ENCODE measurements around the gene ARID3B. TPM values are rescaled to one million over a fixed set of nuclear protein-coding genes. Genes with fewer than 3 reads are reported as not detected.

Gene ARID3B
- total and polyA plus RNA-seq, 2 of the 4 experiments (the other 2 are of a cell fraction), result 2.5 to 5.0 TPM

- no peak overlapping the region for H3K4me2 ChIP-seq (ENCODE audit: low read depth, low read length)
These were observed 94.2 kb downstream of the ARID3B start for GRCh38 chr15:74635228-74635627.

More at GRCh38 chr15:74635228-74635627, 94.2 kb downstream of the ARID3B start:
- intact Hi-C loops (cut with micrococcal nuclease), result loop anchor here (1.0 to 5.0 kb wide), 2 partner anchors 134 to 317 kb away; no protein-coding TSS in a partner anchor
- Histone ChIP-seq H2BK20ac (ENCODE audit: low read depth, low read length) (no peak overlapping the region), H3K9me1 (ENCODE audit: insufficient read depth, low read length) (no peaks in the 10 kb centered on the region), H3K4ac (ENCODE audit: low read depth, low read length) (no peak overlapping the region), H3K4me3 (ENCODE audit: insufficient read depth, low read depth, low read length) (no peak overlapping the region), H2AFZ (replicated peaks; ENCODE audit: low read length, poor library complexity) (no peak overlapping the region), H2AK9ac (replicated peaks; ENCODE audit: low read depth, low read length, poor library complexity) (no peak overlapping the region), H3K18ac (ENCODE audit: low read depth, low read length) (no peak overlapping the region), H2BK120ac (ENCODE audit: low read depth, low read length) (no peak overlapping the region), H3K27ac (ENCODE audit: insufficient read depth, low read length) (no peak overlapping the region), H4K5ac (ENCODE audit: low read depth, low read length) (no peak overlapping the region), H3K56ac (ENCODE audit: extremely low read depth, insufficient read depth, low read length) (no peak overlapping the region), H3K36me3 (ENCODE audit: control insufficient read depth, insufficient read depth, low read length) (peaks cover 64% of the 10 kb centered on the region), H3K9ac (ENCODE audit: low read depth, low read length) (no peak overlapping the region), H3K14ac (replicated peaks; ENCODE audit: low read depth, low read length) (no peak overlapping the region), H3K4me1 (ENCODE audit: control insufficient read depth, insufficient read depth, low read length) (no peaks in the 10 kb centered on the region), H3K27me3 (ENCODE audit: control insufficient read depth, insufficient read depth, low read length) (no peaks in the 10 kb centered on the region), H3K79me1 (ENCODE audit: low read depth in 1 of 2, low read length in 2 of 2) (peaks cover 0 to 18% of the 10 kb centered on the region in 2 experiments; a peak in 3 of 4 replicates), H3K23ac (ENCODE audit: low read depth, low read length) (no peak overlapping the region), H4K20me1 (ENCODE audit: insufficient read depth, low read length) (peaks cover 33% of the 10 kb centered on the region), H2AK5ac (ENCODE audit: low read depth, low read length) (no peak overlapping the region), H2BK15ac (ENCODE audit: low read depth, low read length) (no peak overlapping the region), H3K9me3 (ENCODE audit: control insufficient read depth, insufficient read depth, low read length) (no peaks in the 10 kb centered on the region), H2BK5ac (ENCODE audit: low read depth, low read length, poor library complexity, severe bottlenecking) (no peak overlapping the region), H4K8ac (ENCODE audit: low read depth in 2 of 2, low read length in 2 of 2) (no peak overlapping the region), H4K91ac (ENCODE audit: insufficient read depth, low read depth, low read length) (no peak overlapping the region)
- TF ChIP-seq SMC3 (IDR thresholded peaks at IDR 0.05; ENCODE audit: low read depth, low read length) (peak; percentile 90), FOS (IDR thresholded peaks at IDR 0.05; ENCODE audit: low read depth, low read length) (no peak), USF2 (IDR thresholded peaks at IDR 0.05; ENCODE audit: low read depth, low read length) (no peak), RAD21 (IDR thresholded peaks at IDR 0.05; ENCODE audit: low read length) (peak; percentile 90), MAFK (IDR thresholded peaks at IDR 0.05; ENCODE audit: low read depth, low read length) (no peak), CTCF (conservative IDR thresholded peaks at IDR 0.05; ENCODE audit: low read depth, low read length) (peak; percentile 82), POLR2A (IDR thresholded peaks at IDR 0.05; ENCODE audit: low read depth, low read length) (no peak)
- DNase-seq, result peak; percentile 61
- no TSS peak for BruUV-seq (replicated peaks)
- in situ Hi-C loops (cut with MboI; ENCODE audit: low sequenced_read_pairs), result loop anchor here (5.0 kb wide), 2 partner anchors 132 to 312 kb away; no protein-coding TSS in a partner anchor
- no CpG with 5 or more reads among the region's 5 CpGs for WGBS, 2 experiments (ENCODE audit: extremely low coverage in 2 of 2, insufficient read length in 1 of 2)
- CTCF ChIA-PET, result interaction anchor here (1.1 to 2.4 kb wide), 2 partner anchors 134 to 153 kb away, joined by 3 to 21 read pairs; no protein-coding TSS in a partner anchor
- POLR2A ChIA-PET (ENCODE audit: unreplicated experiment), result no interaction called here
- peak; percentile 85 for ATAC-seq (ENCODE audit: low read depth)
- dilution Hi-C loops (cut with HindIII; ENCODE audit: low sequenced_read_pairs, unreplicated experiment), result no loop called here

All from IMR-90 (cell line).